ENCODE measurements around the gene MMP24OS.
A peak's percentile ranks its signal among the peaks of the same experiment; 100 is the strongest.

The MMP24OS gene

DNA sequence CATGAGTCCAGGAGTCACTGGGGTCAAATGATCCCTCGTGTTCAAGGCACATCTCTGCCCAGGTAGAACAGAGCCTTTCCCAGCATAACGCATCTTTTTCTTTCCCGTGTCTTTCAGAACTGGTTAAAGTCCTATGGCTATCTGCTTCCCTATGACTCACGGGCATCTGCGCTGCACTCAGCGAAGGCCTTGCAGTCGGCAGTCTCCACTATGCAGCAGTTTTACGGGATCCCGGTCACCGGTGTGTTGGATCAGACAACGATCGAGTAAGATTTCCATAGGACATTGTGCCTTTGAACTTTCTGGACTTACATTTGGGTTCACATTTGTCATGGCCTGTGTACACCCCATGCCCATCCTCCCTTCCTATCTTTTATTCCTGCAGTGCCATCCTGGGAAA lies 31.2 kb downstream of the MMP24OS start:
- Mint-ChIP-seq H3K4me1 (peaks cover 14% of the 10 kb centered on the region), H3K27me3 (no peaks in the 10 kb centered on the region), H3K27ac (no peak overlapping the region), H3K4me3 (no peak overlapping the region), H3K9me3 (no peaks in the 10 kb centered on the region), H3K36me3 (no peaks in the 10 kb centered on the region)
- CTCF ChIA-PET, result no interaction called here
- DNase-seq, result no peak

DNA sequence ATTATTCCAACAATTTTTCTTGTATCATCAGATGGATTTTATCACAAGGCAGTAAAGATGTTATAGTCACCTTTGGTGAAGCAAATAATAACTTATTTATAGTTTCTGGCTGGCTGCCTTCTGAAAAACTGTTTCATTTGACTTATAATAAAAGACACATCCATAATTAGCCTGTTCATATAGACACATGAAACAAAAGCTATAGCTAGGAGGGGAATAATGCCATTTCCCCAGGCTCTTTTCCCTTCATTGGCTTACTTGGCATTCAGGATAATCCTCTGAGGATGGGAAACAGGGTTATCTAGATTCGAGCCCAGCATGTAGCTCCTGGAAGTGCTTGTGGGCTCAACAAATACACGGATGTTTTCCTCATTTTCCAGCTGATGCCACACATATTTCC lies 33.9 kb downstream of the MMP24OS start:
- no peaks in the 10 kb centered on the region for H3K4me1 Mint-ChIP-seq
- H3K27me3 Mint-ChIP-seq, result peaks cover 10% of the 10 kb centered on the region
- CTCF ChIA-PET, result no interaction called here
- DNase-seq, result no peak
- no peaks in the 10 kb centered on the region for H3K9me3 Mint-ChIP-seq
- H3K27ac Mint-ChIP-seq, result no peak overlapping the region
- no peaks in the 10 kb centered on the region for H3K36me3 Mint-ChIP-seq
- no peak overlapping the region for H3K4me3 Mint-ChIP-seq

DNA sequence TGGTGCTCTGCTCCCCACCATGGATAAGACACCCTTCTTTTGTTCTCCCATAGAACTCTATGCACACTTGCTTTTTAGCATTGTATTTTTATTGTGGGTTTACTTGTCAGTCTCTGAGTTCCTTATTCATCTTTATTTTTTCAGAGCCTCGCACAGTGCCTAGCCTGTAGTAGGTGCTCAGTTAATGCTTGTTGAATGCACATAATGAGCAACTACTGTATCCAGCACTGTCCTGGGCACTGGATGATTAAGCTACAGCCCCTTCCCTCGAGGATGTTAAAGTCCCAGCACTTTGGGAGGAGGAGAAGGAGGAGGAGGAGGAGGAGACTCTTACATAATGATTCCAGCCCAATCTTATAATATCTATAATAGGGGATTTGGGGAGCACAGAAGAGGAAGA lies 34.6 kb downstream of the MMP24OS start:
- Mint-ChIP-seq H3K4me3 (no peak overlapping the region), H3K4me1 (no peaks in the 10 kb centered on the region), H3K36me3 (no peaks in the 10 kb centered on the region), H3K27ac (no peak overlapping the region), H3K27me3 (peaks cover 10% of the 10 kb centered on the region), H3K9me3 (no peaks in the 10 kb centered on the region)
- CTCF ChIA-PET, result no interaction called here
- no peak for DNase-seq

DNA sequence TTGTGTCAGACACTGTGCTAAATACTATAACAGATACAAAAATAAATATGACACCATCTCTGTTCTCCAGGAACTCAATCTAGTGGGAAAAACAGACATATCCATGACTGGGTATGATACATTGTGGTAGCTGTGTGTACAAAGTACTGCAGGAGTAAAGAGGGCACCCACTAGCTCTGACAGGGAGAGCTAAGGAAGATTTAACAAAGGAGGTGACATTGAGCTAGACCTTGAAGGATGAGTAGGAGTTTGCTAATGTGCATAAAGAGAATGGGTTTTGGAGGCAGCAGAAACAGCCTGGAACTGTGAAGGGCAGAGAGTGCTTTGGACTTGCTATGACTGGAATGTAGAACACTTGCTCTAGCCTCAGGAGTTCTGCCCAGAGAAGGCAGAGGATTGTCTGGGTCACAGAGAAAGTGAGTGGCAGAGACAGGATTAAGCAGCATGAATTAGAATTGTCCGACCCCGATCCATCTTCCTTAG lies 37.1 kb downstream of the MMP24OS start:
- CTCF ChIA-PET, result no interaction called here
- no peak for DNase-seq
- Mint-ChIP-seq H3K4me3 (no peak overlapping the region), H3K27ac (no peak overlapping the region), H3K27me3 (peaks cover 10% of the 10 kb centered on the region), H3K9me3 (no peaks in the 10 kb centered on the region), H3K36me3 (no peaks in the 10 kb centered on the region), H3K4me1 (no peaks in the 10 kb centered on the region)

DNA sequence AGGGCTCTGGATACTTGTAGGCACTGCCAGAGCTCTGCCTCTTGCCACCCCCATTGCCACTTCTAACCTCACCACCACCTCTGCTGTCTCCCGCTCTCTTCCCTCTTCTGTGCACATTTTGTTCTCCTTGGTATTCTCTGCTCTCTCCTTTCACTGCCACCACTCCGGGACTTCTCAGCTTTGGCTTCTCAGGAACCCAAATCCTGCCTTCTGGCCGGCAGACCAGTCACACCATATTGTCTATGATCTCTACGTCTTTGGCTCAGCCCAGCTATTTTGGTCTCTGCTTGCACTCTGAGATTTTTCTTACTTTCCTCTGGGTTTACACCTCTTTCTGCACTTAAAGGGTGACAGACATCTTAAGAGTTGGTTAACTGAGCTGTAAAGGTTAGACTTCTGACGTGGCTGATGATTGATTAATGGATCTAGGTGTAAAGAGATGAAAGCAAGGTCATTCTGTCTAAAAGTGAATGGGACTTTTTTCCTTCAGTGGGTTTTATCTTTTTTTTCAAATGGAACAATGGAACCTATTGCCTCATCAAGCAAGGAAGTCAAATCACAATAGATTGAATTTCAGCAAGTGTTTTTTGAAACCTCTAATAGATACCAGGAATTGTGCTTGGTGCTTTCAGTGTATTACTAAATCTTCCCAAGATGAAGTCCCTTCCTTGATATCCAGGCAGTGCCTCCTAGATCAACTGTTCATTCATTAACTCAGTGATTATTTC lies 37.7 kb downstream of the MMP24OS start:
- Mint-ChIP-seq H3K4me1 (no peaks in the 10 kb centered on the region), H3K27me3 (peaks cover 10% of the 10 kb centered on the region), H3K36me3 (no peaks in the 10 kb centered on the region), H3K9me3 (no peaks in the 10 kb centered on the region), H3K4me3 (no peak overlapping the region), H3K27ac (no peak overlapping the region)
- no peak for DNase-seq
- CTCF ChIA-PET, result no interaction called here

DNA sequence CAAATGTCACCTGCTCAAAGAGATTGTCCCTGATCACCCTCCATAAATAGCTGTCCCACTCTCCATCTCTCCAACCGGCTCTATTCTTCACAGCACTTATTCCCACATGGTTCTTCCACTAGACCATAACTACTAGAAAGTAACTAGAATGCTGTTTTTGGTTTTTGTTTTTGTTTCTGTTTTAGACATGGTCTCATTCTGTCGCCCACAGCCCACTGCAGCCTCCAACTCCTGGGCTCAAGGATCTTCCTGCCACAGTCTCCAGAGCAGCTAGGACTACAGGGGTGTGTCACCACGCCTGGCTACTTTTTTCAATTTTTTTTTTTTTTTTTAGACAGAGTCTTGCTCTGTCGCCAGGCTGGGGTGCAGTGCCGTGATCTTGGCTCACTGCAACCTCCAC lies 39.2 kb downstream of the MMP24OS start:
- H3K4me1 Mint-ChIP-seq, result no peaks in the 10 kb centered on the region

DNA sequence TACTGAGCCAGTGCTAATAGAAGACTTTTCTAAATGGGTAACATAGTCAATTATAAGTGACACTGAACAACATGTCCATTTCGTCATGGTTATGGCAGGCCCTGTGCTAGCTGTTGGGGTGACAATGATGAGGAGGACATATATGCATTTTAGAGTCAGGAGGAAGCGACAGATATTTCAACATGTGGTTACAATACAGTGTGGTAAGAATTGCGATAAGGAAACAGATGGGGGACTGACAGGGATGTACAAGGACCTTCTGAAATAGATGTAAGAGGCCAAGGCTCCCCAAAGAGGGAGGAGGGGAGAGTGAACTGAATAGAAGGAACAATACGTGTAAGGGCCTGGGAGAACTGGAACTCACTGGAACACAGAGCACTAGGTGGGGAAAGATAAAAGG lies 39.8 kb downstream of the MMP24OS start:
- H3K4me1 Mint-ChIP-seq, result no peaks in the 10 kb centered on the region
- CTCF ChIA-PET, result no interaction called here
- peaks cover 10% of the 10 kb centered on the region for H3K27me3 Mint-ChIP-seq
- H3K4me3 Mint-ChIP-seq, result no peak overlapping the region
- no peaks in the 10 kb centered on the region for H3K9me3 Mint-ChIP-seq
- no peak overlapping the region for H3K27ac Mint-ChIP-seq
- peaks cover 2% of the 10 kb centered on the region for H3K36me3 Mint-ChIP-seq
- no peak for DNase-seq

More for the DNA sequence above, 39.2 kb downstream of the MMP24OS start:
- no peak overlapping the region for H3K27ac Mint-ChIP-seq
- H3K4me3 Mint-ChIP-seq, result no peak overlapping the region
- CTCF ChIA-PET, result interaction anchor here (0.6 kb wide), 1 partner anchor 192 kb away, joined by 3 read pairs; no protein-coding TSS in a partner anchor
- no peaks in the 10 kb centered on the region for H3K9me3 Mint-ChIP-seq
- peaks cover 10% of the 10 kb centered on the region for H3K27me3 Mint-ChIP-seq
- no peak for DNase-seq
- H3K36me3 Mint-ChIP-seq, result peaks cover 2% of the 10 kb centered on the region

DNA sequence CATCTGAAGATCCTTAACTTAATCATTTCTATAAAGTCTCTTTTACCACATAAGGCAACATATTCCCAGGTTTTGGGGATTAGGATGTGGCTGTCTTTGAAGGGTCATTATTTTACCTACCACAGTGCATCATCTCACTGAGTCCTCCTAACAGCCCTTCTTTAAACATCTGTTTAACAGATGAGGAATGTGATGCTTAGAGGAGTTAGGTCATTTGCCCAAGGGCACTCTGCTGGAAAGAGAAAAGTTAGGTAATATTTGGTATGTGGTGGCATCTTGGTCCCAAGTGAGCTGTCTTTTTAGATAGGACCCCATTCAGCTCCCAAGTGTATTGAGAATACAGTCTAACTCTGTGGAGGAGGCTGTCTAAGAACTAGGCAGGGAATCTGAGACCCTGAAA lies 40.4 kb downstream of the MMP24OS start:
- DNase-seq, result no peak
- no peak overlapping the region for H3K27ac Mint-ChIP-seq
- no peaks in the 10 kb centered on the region for H3K9me3 Mint-ChIP-seq
- H3K27me3 Mint-ChIP-seq, result peaks cover 10% of the 10 kb centered on the region
- CTCF ChIA-PET, result no interaction called here
- H3K36me3 Mint-ChIP-seq, result peaks cover 2% of the 10 kb centered on the region
- H3K4me1 Mint-ChIP-seq, result no peaks in the 10 kb centered on the region
- no peak overlapping the region for H3K4me3 Mint-ChIP-seq

DNA sequence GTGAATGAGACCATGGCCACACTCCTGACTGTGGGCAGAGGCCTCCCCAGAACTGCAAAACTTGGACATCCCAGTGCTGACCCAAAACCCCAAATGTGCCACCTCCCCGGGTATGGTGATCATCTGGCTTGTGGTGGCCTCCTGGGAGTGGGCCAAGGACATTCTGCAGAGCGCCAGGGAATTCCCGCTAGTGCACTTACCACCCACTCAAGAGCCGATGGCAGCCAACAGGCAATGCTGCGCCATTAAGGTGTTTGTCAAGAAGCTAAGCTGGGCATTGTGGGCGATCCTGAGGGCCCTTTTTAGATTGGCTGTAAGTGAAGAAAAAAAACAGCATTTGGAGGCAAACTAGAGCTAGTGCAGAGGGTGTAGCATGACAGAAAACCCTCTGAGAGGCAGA lies 42.0 kb downstream of the MMP24OS start:
- Mint-ChIP-seq H3K4me3 (no peak overlapping the region), H3K36me3 (peaks cover 2% of the 10 kb centered on the region)
- no peak for DNase-seq

DNA sequence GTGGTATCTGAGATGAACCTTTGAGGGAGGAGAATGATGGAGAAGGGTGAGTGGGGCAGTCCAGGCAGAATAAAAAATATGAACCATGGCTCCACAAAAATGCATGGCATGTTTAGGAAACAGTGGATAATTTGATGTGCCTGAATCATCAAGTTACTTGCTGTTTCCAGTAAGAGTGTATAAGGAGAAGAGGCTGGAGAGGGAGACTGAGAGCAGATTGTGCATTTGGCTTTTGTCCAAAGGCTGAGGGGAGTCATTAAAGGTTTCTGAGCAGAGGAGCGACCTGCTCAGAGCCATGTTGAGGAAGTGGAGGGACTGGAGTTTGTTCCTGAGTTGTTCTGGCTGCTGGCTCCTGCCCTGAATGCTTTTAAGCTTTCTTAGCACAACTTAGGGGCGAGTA lies 45.3 kb downstream of the MMP24OS start:
- no peak for DNase-seq
- Mint-ChIP-seq H3K4me1 (no peaks in the 10 kb centered on the region), H3K4me3 (no peak overlapping the region), H3K9me3 (no peaks in the 10 kb centered on the region), H3K36me3 (peaks cover 2% of the 10 kb centered on the region), H3K27ac (no peak overlapping the region), H3K27me3 (peaks cover 16% of the 10 kb centered on the region)
- CTCF ChIA-PET, result no interaction called here

More for the DNA sequence above, 42.0 kb downstream of the MMP24OS start:
- H3K27me3 Mint-ChIP-seq, result peaks cover 5% of the 10 kb centered on the region
- CTCF ChIA-PET, result no interaction called here
- H3K27ac Mint-ChIP-seq, result no peak overlapping the region
- no peaks in the 10 kb centered on the region for H3K9me3 Mint-ChIP-seq
- no peaks in the 10 kb centered on the region for H3K4me1 Mint-ChIP-seq

DNA sequence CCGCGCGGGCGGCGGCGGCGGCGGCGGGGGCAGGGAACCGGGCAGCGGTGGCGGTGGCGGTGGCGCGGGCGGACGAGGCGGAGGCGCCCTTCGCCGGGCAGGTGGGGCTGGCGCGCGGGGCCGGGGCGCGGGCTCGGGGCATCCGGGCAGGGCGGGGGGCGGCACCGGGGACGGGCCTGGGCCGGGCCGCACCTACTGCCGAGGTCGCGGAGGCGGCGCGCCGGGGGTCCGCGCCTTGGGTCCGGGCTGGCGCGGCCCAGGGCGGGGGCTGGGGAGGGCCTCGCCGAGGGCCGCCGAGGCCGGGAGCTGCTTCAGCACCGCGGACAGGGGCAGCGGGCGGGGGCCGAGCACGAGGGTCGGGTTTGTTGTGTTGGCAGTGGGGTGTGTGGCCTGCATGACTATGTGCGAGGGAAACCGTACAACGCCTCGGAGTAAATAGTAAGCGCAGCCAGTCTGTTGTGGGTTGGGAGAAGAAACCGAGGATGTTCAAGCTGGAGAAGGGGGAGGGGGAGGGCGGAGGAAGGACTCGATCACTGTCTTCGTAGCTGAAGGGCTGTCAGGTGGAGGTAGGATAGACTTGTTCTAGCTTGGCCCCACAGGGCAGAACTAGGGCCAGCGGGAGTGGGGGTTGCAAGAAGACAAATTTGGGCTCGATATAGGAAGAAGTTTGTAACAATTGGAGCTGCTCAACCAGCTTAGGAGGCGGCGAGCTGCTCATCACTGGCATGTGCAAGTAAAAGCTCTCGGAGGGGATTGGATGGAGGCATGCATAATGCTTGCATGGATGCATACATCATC lies 50.8 kb downstream of the MMP24OS start:
- CTCF ChIA-PET, result interaction anchor here (1.5 kb wide), 1 partner anchor 82 kb away, joined by 3 read pairs; no protein-coding TSS in a partner anchor
- peak overlapping the region; percentile 53 for H3K4me3 Mint-ChIP-seq
- no peaks in the 10 kb centered on the region for H3K36me3 Mint-ChIP-seq
- peaks cover 47% of the 10 kb centered on the region for H3K27me3 Mint-ChIP-seq
- DNase-seq, result peak; percentile 67
- peaks cover 13% of the 10 kb centered on the region for H3K4me1 Mint-ChIP-seq
- H3K9me3 Mint-ChIP-seq, result no peaks in the 10 kb centered on the region
- H3K27ac Mint-ChIP-seq, result no peak overlapping the region
